Right lobe of liver (tissue), 6 donors: Measurements from ENCODE around the gene CGB1. TPM values are rescaled to one million over a fixed set of nuclear protein-coding genes. Genes with fewer than 3 reads are reported as not detected.
A peak's percentile ranks its signal among the peaks of the same experiment; 100 is the strongest.
"Not testable (repeated sequence)": the region's sequence is repeated elsewhere in the genome, so short reads cannot be mapped to it uniquely, and the experiment has no call there.

Experiments used
- ATAC-seq, 4 donors: fragments of 200-7000 bp; cut with Tn5 transposase; one replicate each; pipeline ENCODE4 v1.9.1; 2020; ENCODE audit warnings: mild to moderate bottlenecking in 4 of 4, moderate library complexity in 4 of 4
- DNase-seq, 3 donors: peaks; one replicate each; pipeline ENCODE4 v3.0.0-alpha.2; 2020
- H3K27ac ChIP-seq, 3 donors: fragments of 200-600 bp; one replicate each; pipeline ENCODE4 v1.8.0; 2022
- H3K27me3 ChIP-seq, 2 donors: fragments of 200-600 bp; one replicate each; pipeline ENCODE4 v1.8.0; 2022
- H3K36me3 ChIP-seq, 4 donors: fragments of 200-600 bp; sonication (generic) in 1 of 4; one replicate each; pipeline versions ENCODE4 v1.5.1 to v1.8.0; 2017 to 2022; ENCODE audit warnings: control low read depth in 1 of 4
- H3K4me1 ChIP-seq, 4 donors: fragments of 200-600 bp; sonication (generic) in 1 of 4; one replicate each; pipeline versions ENCODE4 v1.5.1 to v1.8.0; 2017 to 2022; ENCODE audit warnings: control low read depth in 1 of 4
- H3K4me3 ChIP-seq, 3 donors: fragments of 200-600 bp; one replicate each; pipeline ENCODE4 v1.8.0; 2022
- H3K9me3 ChIP-seq, 4 donors: fragments of 200-600 bp; sonication (generic) in 1 of 4; one replicate each; pipeline versions ENCODE4 v1.5.1 to v1.8.0; 2017 to 2022; ENCODE audit warnings: control low read depth in 1 of 4
- POLR2A ChIP-seq: fragments of 450-650 bp; IDR thresholded peaks from one replicate; pipeline ENCODE4 v1.6.1; 2017; ENCODE audit warnings: antibody characterized with exemption, mild to moderate bottlenecking
- WGBS: methylation state at CpG from one replicate; pipeline ENCODE4 v1.1.6; 2018; ENCODE audit warnings: low coverage, low lambda C conversion rate; ENCODE audit not compliant: insufficient coverage; ENCODE audit errors: missing lambda C conversion rate; 5-methylcytosine and 5-hydroxymethylcytosine counted together
- intact Hi-C, 2 donors: fragments of 100-400 bp; cut with DNase I; formaldehyde crosslinking; loops; one replicate each; pipeline versions ENCODE4 v1.11.2 to v1.14.1; 2022
- total RNA-seq, 6 experiments: library from RNA; depleted of rRNA in 2 of 6; stranded (reverse); fragments of >200 nt in 2 of 6; fragmentation: NEBNext Ultra II Directional in 3 of 6; extraction: Animal tissue kit (Norgen Biotek cat#: 25700) in 3 of 6; gene quantifications; one replicate each; pipeline versions ENCODE4 v1.1.0 to v1.2.4, GENCODE V29; 2016 to 2023
- TF ChIP-seq, protein P1 (sequence below), 4 donors: fragments of 200-600 bp in 3 of 4; fragments of 450-650 bp in 1 of 4; IDR thresholded peaks; one replicate each; pipeline versions ENCODE4 v1.5.1 to v1.8.0; 2016 to 2022; ENCODE audit warnings: antibody characterized with exemption in 4 of 4, mild to moderate bottlenecking in 2 of 4
- donor health status: DM: no; HTN: yes; CAD: no.
- donor health status: DM: no; HTN: no; CAD: no.
- donor health status: DM: no; HTN: no; CAD: no.
- donor health status: DM: no; HTN: yes; CAD: no.
- donor health status: DM: no; HTN: yes; CAD: no.

CGB1 gene
- total RNA-seq, 6 experiments from 2014 or later, result not detected

DNA sequence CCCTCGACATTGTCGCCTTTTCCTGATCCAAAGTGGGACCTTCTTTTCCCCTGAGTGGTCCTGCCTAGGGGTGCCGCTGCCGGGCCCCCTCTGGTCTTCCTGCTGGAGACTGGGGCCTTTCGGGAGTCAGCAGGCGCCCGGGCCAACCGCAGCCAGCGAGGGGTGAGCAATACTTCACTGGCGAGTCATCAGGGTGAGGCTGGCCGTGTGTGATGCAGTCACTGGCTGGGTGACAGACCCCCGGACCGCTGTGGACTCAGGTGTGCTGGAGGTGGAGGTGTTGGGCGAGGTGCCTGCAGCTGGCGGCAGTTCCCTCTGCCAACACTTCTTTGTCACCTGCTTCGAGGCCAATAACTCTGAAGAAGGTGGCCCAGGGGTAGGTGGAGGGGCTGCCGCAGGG is 5.5 kb upstream of the CGB1 start:
- WGBS, result 65% methylated on average over 2 of the region's 17 CpGs
- no peak for TF ChIP-seq POLR2A
- TF ChIP-seq, protein P1, sequence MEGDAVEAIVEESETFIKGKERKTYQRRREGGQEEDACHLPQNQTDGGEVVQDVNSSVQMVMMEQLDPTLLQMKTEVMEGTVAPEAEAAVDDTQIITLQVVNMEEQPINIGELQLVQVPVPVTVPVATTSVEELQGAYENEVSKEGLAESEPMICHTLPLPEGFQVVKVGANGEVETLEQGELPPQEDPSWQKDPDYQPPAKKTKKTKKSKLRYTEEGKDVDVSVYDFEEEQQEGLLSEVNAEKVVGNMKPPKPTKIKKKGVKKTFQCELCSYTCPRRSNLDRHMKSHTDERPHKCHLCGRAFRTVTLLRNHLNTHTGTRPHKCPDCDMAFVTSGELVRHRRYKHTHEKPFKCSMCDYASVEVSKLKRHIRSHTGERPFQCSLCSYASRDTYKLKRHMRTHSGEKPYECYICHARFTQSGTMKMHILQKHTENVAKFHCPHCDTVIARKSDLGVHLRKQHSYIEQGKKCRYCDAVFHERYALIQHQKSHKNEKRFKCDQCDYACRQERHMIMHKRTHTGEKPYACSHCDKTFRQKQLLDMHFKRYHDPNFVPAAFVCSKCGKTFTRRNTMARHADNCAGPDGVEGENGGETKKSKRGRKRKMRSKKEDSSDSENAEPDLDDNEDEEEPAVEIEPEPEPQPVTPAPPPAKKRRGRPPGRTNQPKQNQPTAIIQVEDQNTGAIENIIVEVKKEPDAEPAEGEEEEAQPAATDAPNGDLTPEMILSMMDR (IDR thresholded peaks at IDR 0.05), result no peak
- intact Hi-C loops, result no loop called here

DNA sequence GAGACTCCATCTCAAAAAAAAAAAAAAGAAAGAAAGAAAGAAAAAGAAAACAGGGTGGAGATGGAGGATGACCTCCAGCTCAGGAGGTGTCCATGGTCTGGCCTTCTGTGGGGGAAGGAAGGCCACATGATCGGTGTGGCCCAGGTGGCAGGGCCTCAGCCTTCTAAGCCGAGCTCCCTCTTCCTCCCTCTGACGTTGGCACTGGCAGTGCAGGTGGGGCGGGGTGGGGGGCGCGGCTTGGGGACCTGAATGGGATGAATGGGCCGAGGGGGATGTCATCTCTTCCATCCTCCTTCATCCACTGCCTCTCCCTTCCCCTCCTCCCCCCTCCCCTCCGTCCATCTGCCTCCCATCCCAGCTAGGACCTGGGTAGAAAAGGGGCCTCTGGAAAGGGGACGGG is 3.0 kb upstream of the CGB1 start:
- H3K4me1 ChIP-seq, H3K4me3 ChIP-seq, H3K27me3 ChIP-seq, DNase-seq, H3K9me3 ChIP-seq, intact Hi-C loops, H3K27ac ChIP-seq, ATAC-seq, H3K36me3 ChIP-seq: not testable (repeated sequence)
- WGBS, result 0% methylated on average over 3 of the region's 9 CpGs

More for the DNA sequence above, 5.5 kb upstream of the CGB1 start:
- ATAC-seq, result no peak
- DNase-seq, result no peak
- Histone ChIP-seq H3K9me3 (no peaks in the 10 kb centered on the region), H3K4me3 (no peak overlapping the region), H3K4me1 (no peaks in the 10 kb centered on the region), H3K36me3 (no peaks in the 10 kb centered on the region), H3K27ac (no peak overlapping the region), H3K27me3 (no peaks in the 10 kb centered on the region)

DNA sequence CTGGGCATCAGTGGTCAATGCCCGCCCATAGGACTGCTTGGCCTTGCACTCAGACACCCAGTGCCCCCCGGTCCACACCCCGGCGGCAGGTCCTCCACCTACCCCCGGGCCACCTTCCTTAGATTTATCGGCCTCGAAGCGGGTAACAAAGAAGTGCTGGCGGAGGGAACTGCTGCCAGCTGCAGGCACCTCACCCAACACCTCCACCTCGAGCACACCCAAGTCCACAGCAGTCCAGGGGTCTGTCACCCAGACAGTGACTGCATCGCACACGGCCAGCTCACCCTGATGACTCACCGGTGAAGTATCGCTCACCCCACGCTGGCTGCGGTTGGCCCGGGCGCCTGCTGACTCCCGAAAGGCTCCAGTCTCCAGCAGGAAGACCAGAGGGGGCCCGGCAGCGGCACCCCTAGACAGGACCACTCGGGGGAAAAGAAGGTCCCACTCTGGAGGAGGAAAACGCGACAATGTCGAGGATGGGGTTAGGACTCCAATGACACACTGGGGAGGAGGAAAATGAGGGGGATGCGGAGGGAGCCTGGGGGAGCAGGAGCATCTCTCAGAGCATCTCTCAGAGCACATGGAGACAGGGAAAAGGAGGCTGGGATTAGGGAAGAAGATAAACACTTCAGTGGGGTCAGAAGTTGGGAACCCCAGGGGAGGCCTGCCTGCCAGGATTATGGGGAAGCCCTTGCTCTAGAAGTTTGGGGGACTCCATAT is 2.0 kb upstream of the CGB1 start:
- H3K27ac ChIP-seq, H3K4me3 ChIP-seq, H3K27me3 ChIP-seq, H3K4me1 ChIP-seq, DNase-seq, H3K9me3 ChIP-seq, H3K36me3 ChIP-seq, intact Hi-C loops: not testable (repeated sequence)
- peak in 1 of 4 donors; percentile 17 for ATAC-seq
- WGBS, result 60% methylated on average over 5 of the region's 26 CpGs

DNA sequence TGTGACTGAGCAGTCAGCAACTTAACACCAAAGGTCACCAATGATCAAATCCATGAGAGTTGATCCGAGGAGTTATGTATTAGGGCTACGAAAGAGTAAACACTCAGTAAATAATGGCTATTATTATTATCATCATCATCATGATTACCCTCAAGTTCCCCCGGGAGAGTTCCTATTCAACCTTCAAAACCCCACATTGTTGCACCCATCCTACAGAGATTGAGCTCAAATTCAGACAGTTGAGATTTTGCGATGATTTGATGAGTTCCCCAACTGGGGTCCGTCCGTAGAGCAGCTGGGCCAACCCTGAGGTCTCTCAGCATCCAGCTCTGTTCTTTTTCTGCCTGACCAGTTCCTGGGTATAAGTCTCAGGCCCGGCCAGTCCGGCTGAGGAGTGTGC is 1.4 kb upstream of the CGB1 start:
- H3K4me3 ChIP-seq, DNase-seq, H3K4me1 ChIP-seq, intact Hi-C loops, H3K27me3 ChIP-seq, H3K27ac ChIP-seq, H3K36me3 ChIP-seq, H3K9me3 ChIP-seq, ATAC-seq: not testable (repeated sequence)
- WGBS, result 93% methylated on average over 6 of the region's 8 CpGs

DNA sequence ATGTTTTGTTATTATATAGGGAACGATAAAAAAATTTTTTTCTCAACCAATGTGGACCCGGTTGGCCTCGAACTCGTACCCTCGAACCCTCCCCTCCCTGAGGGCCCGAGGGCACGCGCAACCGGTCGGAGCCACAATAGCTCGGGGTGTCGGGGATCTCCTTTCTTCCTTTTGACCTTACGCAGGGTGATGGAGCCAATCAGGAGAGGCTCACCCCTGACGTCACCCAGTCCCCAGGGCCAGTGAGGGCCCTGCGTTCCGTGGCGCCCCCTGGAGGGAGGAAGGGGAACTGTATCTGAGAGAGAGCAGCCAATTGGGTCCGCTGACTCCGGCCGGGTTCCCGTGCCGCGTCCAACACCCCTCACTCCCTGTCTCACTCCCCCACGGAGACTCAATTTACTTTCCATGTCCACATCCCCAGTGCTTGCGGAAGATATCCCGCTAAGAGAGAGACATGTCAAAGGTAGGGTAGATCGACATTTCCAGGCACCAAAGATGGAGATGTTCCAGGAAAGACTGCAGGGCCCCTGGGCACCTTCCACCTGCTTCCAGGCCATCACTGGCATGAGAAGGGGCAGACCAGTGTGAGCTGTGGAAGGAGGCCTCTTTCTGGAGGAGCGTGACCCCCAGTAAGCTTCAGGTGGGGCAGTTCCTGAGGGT is 4.9 kb downstream of the CGB1 start, which contains the start of gene CGB2:
CGB2 (plus strand) TSS at position 249 of the 660 bp plus-strand sequence; CDS start at position 455, 206 bp downstream.
- H3K4me3 ChIP-seq, H3K9me3 ChIP-seq, ATAC-seq, DNase-seq, H3K27me3 ChIP-seq, H3K27ac ChIP-seq, intact Hi-C loops, H3K4me1 ChIP-seq, H3K36me3 ChIP-seq: not testable (repeated sequence)
- TF ChIP-seq, protein P1 (IDR thresholded peaks at IDR 0.05), result peak in 2 of 4 donors; percentile 9 to 22
- WGBS, result 16% methylated on average over 13 of the region's 28 CpGs

DNA sequence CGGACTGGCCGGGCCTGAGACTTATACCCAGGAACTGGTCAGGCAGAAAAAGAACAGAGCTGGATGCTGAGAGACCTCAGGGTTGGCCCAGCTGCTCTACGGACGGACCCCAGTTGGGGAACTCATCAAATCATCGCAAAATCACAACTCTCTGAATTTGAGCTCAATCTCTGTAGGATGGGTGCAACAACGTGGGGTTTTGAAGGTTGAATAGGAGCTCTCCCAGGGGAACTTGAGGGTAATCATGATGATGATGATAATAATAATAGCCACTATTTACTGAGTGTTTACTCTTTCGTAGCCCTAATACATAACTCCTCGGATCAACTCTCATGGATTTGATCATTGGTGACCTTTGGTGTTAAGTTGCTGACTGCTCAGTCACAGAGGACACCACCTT is 6.4 kb downstream of the CGB1 start:
- 83% methylated on average over 5 of the region's 8 CpGs for WGBS
- intact Hi-C loops, ATAC-seq, H3K27ac ChIP-seq, H3K36me3 ChIP-seq, H3K27me3 ChIP-seq, H3K9me3 ChIP-seq, H3K4me3 ChIP-seq, DNase-seq, H3K4me1 ChIP-seq: not testable (repeated sequence)

DNA sequence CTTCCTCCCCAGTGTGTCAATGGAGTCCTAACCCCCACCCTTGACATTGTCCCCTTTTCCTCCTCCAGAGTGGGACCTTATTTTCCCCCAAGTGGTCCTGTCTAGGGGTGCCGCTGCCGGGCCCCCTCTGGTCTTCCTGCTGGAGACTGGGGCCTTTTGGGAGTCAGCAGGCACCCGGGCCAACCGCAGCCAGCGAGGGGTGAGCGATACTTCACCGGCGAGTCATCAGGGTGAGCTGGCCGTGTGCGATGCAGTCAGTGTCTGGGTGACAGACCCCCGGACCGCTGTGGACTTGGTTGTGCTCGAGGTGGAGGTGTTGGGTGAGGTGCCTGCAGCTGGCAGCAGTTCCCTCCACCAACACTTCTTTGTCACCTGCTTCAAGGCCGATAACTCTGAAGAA is 6.9 kb downstream of the CGB1 start:
- 80% methylated on average over 2 of the region's 14 CpGs for WGBS
- H3K4me3 ChIP-seq, H3K27me3 ChIP-seq, H3K27ac ChIP-seq, intact Hi-C loops, H3K9me3 ChIP-seq, ATAC-seq, DNase-seq, H3K4me1 ChIP-seq, H3K36me3 ChIP-seq: not testable (repeated sequence)

DNA sequence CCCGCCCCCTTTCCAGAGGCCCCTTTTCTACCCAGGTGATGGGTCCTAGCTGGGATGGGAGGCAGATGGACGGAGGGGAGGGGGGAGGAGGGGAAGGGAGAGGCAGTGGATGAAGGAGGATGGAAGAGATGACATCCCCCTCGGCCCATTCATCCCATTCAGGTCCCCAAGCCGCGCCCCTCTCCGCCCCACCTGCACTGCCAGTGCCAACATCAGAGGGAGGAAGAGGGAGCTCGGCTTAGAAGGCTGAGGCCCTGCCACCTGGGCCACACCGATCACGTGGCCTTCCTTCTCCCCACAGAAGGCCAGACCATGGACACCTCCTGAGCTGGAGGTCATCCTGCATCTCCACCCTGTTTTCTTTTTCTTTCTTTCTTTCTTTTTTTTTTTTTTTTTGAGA is 8.0 kb downstream of the CGB1 start:
- ATAC-seq, H3K4me1 ChIP-seq, H3K9me3 ChIP-seq, H3K27ac ChIP-seq, DNase-seq, H3K36me3 ChIP-seq, H3K4me3 ChIP-seq, intact Hi-C loops, H3K27me3 ChIP-seq: not testable (repeated sequence)
- WGBS, result 69% methylated on average over 3 of the region's 9 CpGs

DNA sequence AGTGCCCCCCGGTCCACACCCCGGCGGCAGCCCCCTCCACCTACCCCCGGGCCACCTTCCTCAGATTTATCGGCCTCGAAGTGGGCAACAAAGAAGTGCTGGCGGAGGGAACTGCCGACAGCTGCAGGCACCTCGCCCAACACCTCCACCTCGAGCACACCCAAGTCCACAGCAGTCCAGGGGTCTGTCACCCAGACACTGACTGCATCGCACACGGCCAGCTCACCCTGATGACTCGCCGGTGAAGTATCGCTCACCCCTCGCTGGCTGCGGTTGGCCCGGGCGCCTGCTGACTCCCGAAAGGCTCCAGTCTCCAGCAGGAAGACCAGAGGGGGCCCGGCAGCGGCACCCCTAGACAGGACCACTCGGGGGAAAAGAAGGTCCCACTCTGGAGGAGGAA is 11.1 kb downstream of the CGB1 start:
- H3K4me1 ChIP-seq, ATAC-seq, H3K4me3 ChIP-seq, DNase-seq, intact Hi-C loops, H3K9me3 ChIP-seq, H3K27ac ChIP-seq, H3K27me3 ChIP-seq, H3K36me3 ChIP-seq: not testable (repeated sequence)
- 74% methylated on average over 11 of the region's 23 CpGs for WGBS
